Memory B cell (primary cell): ENCODE data around the gene HRAS.
"Not testable (repeated sequence)": the region's sequence is repeated elsewhere in the genome, so short reads cannot be mapped to it uniquely, and the experiment has no call there.

Experiments
- ATAC-seq: fragments of 150-1000 bp; cut with Tn5 transposase; 2 replicates; pipeline ENCODE4 v1.10.0; 2021; ENCODE audit warnings: low read depth, mild to moderate bottlenecking, moderate library complexity
- DNase-seq, 2 donors: peaks; one replicate each; pipeline ENCODE4 v3.0.0; 2022; ENCODE audit warnings: low spot score in 2 of 2
- H3K27ac Mint-ChIP-seq: one replicate; pipeline ENCODE4 v1.8.0; 2022; ENCODE audit warnings: mild to moderate bottlenecking, moderate library complexity, mixed read lengths
- H3K27me3 Mint-ChIP-seq: one replicate; pipeline ENCODE4 v1.8.0; 2022; ENCODE audit warnings: mixed read lengths
- H3K36me3 Mint-ChIP-seq: one replicate; pipeline ENCODE4 v1.8.0; 2022; ENCODE audit warnings: mild to moderate bottlenecking, mixed read lengths
- H3K4me1 Mint-ChIP-seq: one replicate; pipeline ENCODE4 v1.8.0; 2022; ENCODE audit warnings: mixed read lengths
- H3K4me3 Mint-ChIP-seq: one replicate; pipeline ENCODE4 v1.8.0; 2022; ENCODE audit warnings: mild to moderate bottlenecking, moderate library complexity, mixed read lengths
- H3K9me3 Mint-ChIP-seq: one replicate; pipeline ENCODE4 v1.8.0; 2022; ENCODE audit warnings: mixed read lengths

The HRAS gene

DNA sequence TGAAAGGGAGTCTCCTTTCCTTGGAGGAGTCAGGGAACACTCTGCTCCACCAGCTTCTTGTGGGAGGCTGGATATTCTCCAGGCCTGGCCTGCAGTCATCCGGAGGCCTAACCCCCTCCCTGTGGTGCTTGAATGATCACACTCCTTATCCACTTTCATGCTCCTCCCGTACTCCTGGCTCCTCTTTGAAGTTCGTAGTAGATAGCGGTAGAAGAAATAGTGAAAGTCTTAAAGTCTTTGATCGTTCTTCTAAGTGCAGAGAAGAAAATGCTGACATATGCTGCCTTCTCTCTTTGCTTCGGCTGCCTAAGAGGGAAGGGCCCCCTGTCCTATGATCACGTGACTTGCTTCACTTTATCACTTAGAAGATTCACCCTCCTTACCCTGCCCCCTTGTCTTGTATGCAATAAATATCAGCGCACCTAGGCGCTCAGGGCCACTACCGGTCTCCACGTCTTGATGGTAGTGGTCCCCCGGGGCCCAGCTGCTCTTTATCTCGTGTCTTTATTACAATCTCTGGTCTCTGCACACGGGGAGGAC is 38.7 kb upstream of the HRAS start:
- H3K9me3 Mint-ChIP-seq: not testable (repeated sequence)
- Mint-ChIP-seq H3K4me3 (peak overlapping the region; percentile 50), H3K4me1 (peaks cover 21% of the 10 kb centered on the region)

DNA sequence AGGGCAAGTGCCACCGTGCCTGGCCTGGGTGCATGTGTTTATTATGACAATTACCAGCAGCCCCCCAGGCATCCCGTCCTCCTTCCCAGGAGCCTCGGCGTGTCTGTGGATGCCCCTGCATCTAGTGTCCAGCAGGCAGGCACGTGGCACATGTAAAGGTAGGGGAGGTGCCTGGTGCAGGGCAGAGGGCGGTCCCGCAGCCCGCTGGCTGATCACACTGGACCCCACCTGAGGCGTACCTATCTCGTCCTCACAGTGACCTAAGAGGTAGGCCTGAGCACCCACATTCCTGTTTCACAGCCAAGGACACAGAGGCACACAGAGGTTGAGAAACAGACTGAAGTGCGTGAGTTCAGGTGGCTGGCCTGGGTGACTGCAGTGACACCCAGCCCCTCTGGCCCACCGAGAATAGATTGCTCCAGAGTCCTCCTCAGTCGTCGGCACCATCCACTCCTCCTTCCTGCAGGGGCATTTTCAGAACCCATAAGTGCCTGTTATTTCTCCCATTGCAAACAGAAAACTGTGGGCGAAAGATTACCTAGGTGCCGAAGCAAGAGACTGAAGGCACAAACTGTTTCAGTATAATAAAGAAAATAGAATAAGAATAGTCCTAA is 37.9 kb upstream of the HRAS start:
- Mint-ChIP-seq H3K9me3 (no peaks in the 10 kb centered on the region), H3K4me3 (no peak overlapping the region), H3K27me3 (peaks cover 5% of the 10 kb centered on the region), H3K4me1 (peaks cover 16% of the 10 kb centered on the region), H3K36me3 (no peaks in the 10 kb centered on the region), H3K27ac (no peak overlapping the region)
- no peak for DNase-seq
- no peak for ATAC-seq

More for the DNA sequence above, 38.7 kb upstream of the HRAS start:
- not testable (repeated sequence) for ATAC-seq, H3K36me3 Mint-ChIP-seq, DNase-seq, H3K27me3 Mint-ChIP-seq, H3K27ac Mint-ChIP-seq

DNA sequence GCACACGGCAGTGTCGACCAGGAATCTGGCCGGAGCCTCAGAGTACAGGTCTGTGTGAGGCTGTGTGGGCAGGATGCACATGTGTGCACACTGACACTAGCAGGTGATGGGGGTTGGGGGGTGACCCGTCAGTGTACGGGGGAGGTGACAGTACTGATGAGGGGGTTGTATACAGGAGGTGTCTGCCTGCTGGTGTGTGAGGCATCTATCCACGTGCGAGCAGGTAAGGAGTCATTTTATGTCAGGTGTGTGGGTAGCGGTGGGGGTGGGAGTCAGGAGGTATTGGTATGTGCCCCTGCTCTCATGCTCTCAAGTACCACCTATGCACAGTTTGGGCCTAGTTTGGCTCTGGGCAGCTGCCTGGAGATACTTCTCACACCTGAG is 36.4 kb upstream of the HRAS start:
- H3K9me3 Mint-ChIP-seq: no peaks in the 10 kb centered on the region
- DNase-seq: no peak
- no peak overlapping the region for H3K4me3 Mint-ChIP-seq
- H3K27me3 Mint-ChIP-seq: peaks cover 5% of the 10 kb centered on the region
- H3K36me3 Mint-ChIP-seq: no peaks in the 10 kb centered on the region
- ATAC-seq: no peak
- H3K4me1 Mint-ChIP-seq: peaks cover 14% of the 10 kb centered on the region
- H3K27ac Mint-ChIP-seq: no peak overlapping the region

DNA sequence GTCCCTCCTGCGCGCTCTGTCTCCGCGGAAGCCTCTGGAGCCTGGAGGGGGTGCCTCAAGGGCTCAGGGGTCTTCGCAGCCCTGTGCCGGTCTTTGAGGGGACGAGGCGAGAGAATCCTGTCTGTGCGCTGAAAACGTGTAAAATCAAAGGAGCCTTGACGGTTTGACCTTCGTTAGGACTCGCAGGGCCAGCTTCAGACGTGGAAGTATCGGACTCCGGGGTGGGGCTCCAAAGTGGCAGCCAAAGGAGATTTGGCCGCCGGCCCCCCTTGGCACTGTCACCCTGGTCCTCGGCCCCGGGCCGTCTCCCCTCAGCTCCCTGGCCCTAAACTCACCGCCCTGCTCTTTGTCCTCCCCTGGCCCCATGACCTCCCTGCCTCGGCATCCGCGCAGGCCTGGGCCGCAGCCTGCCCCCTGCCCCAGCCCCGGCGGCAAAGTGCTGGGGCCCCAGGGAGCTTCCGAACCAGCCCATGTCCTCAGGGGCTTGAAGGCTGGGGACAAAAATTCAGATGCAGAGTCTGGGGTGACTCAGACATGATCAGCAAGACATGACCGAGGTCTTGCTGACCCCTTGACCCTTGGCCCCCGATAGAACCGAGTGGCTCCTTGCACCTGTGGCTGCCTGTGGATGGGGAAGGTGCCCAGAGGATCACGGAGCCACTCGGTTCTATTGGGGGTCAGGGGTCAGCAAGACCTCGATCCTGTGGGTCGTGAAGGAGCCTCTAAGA is 33.9 kb upstream of the HRAS start:
- Mint-ChIP-seq H3K27ac (no peak overlapping the region), H3K9me3 (no peaks in the 10 kb centered on the region), H3K27me3 (no peaks in the 10 kb centered on the region), H3K36me3 (no peaks in the 10 kb centered on the region), H3K4me3 (peak overlapping the region; percentile 82), H3K4me1 (peaks cover 5% of the 10 kb centered on the region)
- DNase-seq (no peak), ATAC-seq (no peak)

DNA sequence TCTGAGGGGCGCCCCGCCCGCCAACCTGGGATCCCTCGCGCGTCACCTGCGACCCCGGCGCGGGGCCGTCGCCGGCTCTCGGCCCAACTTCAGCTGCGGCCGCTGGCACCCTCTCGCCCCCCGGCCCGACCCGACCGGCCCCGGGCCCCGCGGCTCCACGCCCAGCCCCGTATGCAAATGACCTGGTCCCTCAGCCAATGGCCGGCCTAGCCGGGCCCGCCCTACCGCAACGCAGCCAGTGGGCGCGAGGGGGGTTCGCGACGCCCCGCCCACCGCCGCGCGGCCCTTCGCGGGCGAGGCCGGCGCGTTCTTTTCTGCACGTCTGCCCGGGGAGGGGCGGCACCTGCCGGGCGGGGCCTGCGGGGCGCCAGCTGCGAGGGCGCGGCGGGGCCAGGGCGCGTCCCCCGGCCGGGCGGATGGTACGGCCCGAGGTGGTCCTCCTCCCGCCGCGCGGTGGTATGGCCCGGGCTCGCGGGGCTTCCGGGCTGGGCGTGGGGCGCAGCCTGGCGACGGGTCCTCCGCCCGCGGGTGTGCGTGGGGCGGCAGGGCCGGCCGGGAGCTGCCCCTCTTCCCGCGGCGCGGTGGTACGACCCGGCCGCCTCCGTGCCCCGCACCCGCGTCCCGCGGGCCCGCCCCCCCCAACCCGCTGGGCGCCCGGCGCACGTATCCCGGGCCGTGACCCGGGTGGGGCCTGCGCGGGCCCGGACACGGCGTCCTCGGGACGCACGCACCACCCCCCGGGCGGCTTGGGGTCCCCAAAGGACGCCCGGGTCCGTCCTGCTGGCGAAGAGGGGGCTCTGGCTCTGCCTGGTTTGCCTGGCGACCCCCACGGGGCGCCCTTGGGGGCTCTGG is 33.2 kb upstream of the HRAS start:
- Mint-ChIP-seq H3K9me3 (no peaks in the 10 kb centered on the region), H3K27ac (no peak overlapping the region), H3K4me1 (peaks cover 3% of the 10 kb centered on the region), H3K4me3 (peak overlapping the region; percentile 82), H3K36me3 (peaks cover 2% of the 10 kb centered on the region), H3K27me3 (no peaks in the 10 kb centered on the region)
- ATAC-seq: peak; percentile 90
- DNase-seq: peak; percentile 92 to 96

DNA sequence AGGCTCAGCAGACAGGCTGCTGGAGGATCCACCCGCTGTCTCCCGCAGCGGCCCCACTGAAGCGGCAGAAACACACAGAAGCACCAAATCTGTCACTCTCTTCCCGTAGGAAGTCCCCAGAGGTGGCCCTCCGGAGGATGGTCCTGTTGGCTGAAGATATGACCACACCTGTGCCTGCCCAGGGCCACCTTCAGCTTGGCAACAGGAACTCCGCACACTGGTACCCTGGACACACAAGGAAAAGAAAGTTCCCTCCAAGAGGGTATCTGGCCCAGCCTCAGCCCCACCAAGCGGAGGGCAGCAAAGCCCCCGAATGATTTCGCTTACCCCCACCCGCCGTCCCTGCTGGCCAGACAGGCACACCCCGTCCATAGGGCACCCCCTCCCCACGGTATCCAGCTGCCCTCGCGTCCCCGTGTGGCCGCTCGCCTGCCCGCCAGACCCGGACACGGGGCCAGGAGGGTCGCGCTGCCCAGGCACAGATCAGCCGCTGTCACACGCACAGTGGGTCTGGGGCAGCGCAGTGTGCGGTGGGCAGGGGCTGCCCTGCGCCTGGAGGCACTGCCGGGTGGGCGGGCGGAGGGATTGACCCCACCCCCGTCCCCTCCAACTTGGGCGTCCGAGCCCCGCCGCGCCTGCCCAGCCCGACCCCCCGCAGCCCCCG is 32.4 kb upstream of the HRAS start:
- ATAC-seq (no peak), DNase-seq (no peak)
- Mint-ChIP-seq H3K27me3 (no peaks in the 10 kb centered on the region), H3K4me1 (peaks cover 3% of the 10 kb centered on the region), H3K27ac (no peak overlapping the region), H3K9me3 (no peaks in the 10 kb centered on the region), H3K4me3 (peak overlapping the region; percentile 79), H3K36me3 (peaks cover 2% of the 10 kb centered on the region)

DNA sequence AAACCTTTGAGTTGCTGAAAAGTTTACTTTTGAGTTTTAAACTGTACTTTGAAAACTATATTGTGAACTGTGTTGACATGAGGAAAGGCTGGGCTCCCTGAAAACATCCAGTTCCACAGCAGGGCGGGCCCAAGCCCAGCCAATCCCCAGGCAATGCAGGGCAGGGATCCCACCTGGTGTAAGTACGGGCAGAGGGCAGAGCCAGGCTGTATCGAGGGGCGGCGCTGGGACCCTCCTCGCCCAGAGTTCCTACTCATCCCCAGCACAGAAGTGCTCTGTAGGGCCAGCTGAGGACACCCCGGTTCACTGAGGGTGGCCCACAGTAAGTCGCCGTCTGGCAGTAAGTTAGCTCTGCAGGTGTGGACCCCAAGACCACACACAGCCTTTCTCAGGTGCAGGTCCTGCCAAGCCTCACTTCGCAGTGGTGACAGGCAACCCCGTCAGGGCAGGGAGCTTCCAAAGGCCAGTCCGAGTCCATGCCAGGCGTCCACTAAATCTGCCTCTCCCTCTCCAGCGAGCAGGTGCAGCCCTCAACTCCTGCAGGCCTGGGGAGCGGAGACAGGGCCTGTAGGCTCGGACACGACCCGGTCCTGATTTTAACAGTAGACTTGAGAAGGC is 31.7 kb upstream of the HRAS start:
- Mint-ChIP-seq H3K4me1 (peaks cover 3% of the 10 kb centered on the region), H3K27ac (no peak overlapping the region), H3K9me3 (no peaks in the 10 kb centered on the region), H3K4me3 (peak overlapping the region; percentile 79), H3K36me3 (peaks cover 2% of the 10 kb centered on the region), H3K27me3 (no peaks in the 10 kb centered on the region)
- ATAC-seq (no peak), DNase-seq (no peak)

DNA sequence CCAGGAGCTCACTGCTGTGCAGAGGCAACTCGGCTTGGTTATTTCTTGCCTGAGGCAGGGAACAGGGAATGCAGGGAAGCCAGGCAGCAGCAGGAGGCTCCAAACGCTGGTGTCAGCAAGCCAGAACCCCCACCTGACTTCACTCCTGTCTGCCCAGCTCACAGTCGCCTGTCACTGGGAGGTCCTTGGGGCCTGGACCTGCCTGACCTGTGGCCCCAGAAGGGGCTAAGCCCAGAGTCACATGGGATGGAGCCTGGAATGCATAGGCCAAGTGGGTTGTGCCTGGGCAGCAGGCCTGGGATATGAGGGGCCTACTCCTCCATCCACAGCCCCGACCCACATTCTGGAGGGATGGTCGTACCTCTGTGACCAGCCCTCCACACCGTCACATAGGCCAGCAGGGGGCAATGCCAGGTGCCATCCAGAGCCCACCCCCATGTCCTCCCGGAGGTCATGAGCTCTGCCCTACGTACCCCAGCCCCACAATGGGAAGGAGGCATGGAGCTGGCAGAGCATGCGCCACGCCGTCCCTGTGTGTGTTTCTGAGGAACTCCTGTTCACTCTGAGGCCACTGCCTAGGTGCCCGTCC is 30.6 kb upstream of the HRAS start:
- H3K4me3 Mint-ChIP-seq: no peak overlapping the region
- no peak for ATAC-seq
- DNase-seq: no peak
- H3K4me1 Mint-ChIP-seq: peaks cover 7% of the 10 kb centered on the region
- H3K9me3 Mint-ChIP-seq: no peaks in the 10 kb centered on the region
- H3K27me3 Mint-ChIP-seq: no peaks in the 10 kb centered on the region
- H3K36me3 Mint-ChIP-seq: peaks cover 2% of the 10 kb centered on the region
- H3K27ac Mint-ChIP-seq: no peak overlapping the region

DNA sequence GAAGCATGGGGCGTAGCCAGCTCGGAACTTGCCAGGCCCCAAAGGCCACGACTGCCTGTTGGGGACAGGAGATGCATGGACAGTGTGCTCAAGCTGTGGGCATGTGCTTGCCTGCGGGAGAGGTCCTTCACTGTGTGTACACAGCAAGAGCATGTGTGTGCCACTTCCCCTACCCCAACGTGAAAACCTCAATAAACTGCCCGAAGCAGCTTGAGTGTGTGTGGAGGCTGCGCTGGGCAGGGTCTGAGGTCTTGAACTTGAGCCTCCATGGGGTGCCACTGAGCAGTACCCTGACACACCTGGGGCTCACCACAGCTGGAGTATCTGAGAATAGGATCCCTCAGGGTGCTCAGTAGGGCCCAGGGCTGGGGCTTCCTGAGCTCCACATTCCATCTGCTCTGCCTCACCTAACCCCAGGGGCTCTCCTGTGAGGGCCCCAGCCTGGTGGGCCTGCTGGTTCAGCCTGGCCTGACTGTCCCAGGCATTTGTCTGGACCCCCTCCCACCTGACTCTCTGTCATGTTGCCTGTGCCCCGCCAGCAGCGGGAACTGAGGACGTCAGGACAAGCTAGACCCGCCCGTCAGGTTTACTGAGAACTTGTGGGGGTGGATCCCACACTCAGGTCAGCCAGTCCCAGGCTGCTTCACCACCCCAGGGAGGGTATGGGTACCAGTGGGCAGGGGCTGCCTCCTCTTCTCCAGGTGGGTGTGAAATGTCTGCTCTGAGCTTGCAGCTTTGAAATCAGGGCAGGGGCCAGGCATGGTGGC is 28.6 kb upstream of the HRAS start:
- Mint-ChIP-seq H3K27ac (no peak overlapping the region), H3K36me3 (peaks cover 2% of the 10 kb centered on the region), H3K4me1 (peaks cover 15% of the 10 kb centered on the region), H3K9me3 (no peaks in the 10 kb centered on the region), H3K27me3 (no peaks in the 10 kb centered on the region), H3K4me3 (no peak overlapping the region)
- ATAC-seq (no peak), DNase-seq (no peak)

DNA sequence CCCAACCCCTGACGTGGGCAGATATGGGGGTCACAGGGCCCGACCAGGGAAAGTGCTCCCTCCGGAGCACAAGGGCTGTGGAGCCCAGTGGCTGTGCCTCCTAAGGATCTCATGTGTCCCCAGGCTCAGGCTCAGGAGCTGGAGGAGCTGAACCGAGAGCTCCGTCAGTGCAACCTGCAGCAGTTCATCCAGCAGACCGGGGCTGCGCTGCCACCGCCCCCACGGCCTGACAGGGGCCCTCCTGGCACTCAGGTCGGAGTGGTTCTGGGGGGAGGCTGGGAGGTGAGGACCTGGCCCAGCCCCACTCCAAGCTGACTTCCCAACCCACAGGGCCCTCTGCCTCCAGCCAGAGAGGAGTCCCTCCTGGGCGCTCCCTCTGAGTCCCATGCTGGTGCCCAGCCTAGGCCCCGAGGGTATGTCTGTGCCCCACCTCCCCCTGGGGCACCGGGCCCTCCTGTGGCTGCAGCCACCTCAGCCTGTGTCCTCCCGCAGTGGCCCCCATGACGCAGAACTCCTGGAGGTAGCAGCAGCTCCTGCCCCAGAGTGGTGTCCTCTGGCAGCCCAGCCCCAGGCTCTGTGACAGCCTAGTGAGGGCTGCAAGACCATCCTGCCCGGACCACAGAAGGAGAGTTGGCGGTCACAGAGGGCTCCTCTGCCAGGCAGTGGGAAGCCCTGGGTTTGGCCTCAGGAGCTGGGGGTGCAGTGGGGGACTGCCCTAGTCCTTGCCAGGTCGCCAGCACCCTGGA is 27.9 kb upstream of the HRAS start:
- DNase-seq (no peak), ATAC-seq (no peak)
- Mint-ChIP-seq H3K9me3 (no peaks in the 10 kb centered on the region), H3K27ac (no peak overlapping the region), H3K4me3 (no peak overlapping the region), H3K27me3 (no peaks in the 10 kb centered on the region), H3K4me1 (peaks cover 15% of the 10 kb centered on the region), H3K36me3 (peaks cover 2% of the 10 kb centered on the region)

DNA sequence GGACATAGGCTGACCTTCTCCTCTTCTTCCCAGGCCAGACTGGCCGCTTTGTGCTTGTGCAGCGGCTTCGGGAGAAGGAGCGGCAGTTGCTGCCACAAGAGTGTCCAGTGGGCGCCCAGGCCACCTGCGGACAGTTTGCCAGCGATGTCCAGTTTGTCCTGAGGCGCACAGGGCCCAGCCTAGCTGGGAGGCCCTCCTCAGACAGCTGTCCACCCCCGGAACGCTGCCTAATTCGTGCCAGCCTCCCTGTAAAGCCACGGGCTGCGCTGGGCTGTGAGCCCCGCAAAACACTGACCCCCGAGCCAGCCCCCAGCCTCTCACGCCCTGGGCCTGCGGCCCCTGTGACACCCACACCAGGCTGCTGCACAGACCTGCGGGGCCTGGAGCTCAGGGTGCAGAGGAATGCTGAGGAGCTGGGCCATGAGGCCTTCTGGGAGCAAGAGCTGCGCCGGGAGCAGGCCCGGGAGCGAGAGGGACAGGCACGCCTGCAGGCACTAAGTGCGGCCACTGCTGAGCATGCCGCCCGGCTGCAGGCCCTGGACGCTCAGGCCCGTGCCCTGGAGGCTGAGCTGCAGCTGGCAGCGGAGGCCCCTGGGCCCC is 26.8 kb upstream of the HRAS start:
- Mint-ChIP-seq H3K4me1 (peaks cover 14% of the 10 kb centered on the region), H3K27me3 (no peaks in the 10 kb centered on the region), H3K27ac (no peak overlapping the region), H3K9me3 (no peaks in the 10 kb centered on the region), H3K4me3 (no peak overlapping the region), H3K36me3 (peaks cover 2% of the 10 kb centered on the region)
- DNase-seq (no peak), ATAC-seq (no peak)
